ENCODE results near the gene SSTR4.

SSTR4 gene

GRCh38 chr20:23069108-23069507 is 34.0 kb downstream of the SSTR4 start:
- DNase-seq: no peak

GRCh38 chr20:23071398-23071797 is 36.3 kb downstream of the SSTR4 start:
- no peak for DNase-seq

GRCh38 chr20:23071996-23072395 is 36.9 kb downstream of the SSTR4 start:
- DNase-seq: no peak

- no peak for DNase-seq
These were observed 37.9 kb downstream of the SSTR4 start for GRCh38 chr20:23072892-23073586.

- DNase-seq: no peak
These were observed 38.9 kb downstream of the SSTR4 start for GRCh38 chr20:23074052-23074451.

- no peak for DNase-seq
These were observed 42.2 kb downstream of the SSTR4 start for GRCh38 chr20:23077277-23077676.

- no peak for DNase-seq
These were observed 43.4 kb downstream of the SSTR4 start for GRCh38 chr20:23078351-23079015.

GRCh38 chr20:23079016-23079351 is 43.9 kb downstream of the SSTR4 start:
- DNase-seq: no peak

GRCh38 chr20:23079926-23080325 is 44.8 kb downstream of the SSTR4 start:
- DNase-seq: no peak

GRCh38 chr20:23080521-23080920 is 45.4 kb downstream of the SSTR4 start:
- no peak for DNase-seq

- DNase-seq: no peak
These were observed 46.2 kb downstream of the SSTR4 start for GRCh38 chr20:23081263-23081819.

- no peak for DNase-seq
These were observed 47.9 kb downstream of the SSTR4 start for GRCh38 chr20:23082846-23083552.

- no peak for DNase-seq
These were observed 48.6 kb downstream of the SSTR4 start for GRCh38 chr20:23083553-23084220.

- no peak for DNase-seq
These were observed 49.3 kb downstream of the SSTR4 start for GRCh38 chr20:23084282-23084844.

GRCh38 chr20:23084845-23085365 is 49.8 kb downstream of the SSTR4 start:
- DNase-seq: no peak

- DNase-seq: no peak
These were observed 50.4 kb downstream of the SSTR4 start for GRCh38 chr20:23085436-23086055.

- DNase-seq: peak; percentile 15
These were observed 51.0 kb downstream of the SSTR4 start, which contains the start of gene CD93 for GRCh38 chr20:23086056-23086566. CD93 (minus strand) TSS chr20:23086324; CDS start chr20:23086192, 132 bp downstream.

GRCh38 chr20:23086931-23087411 is 51.9 kb downstream of the SSTR4 start:
- DNase-seq: no peak

- no peak for DNase-seq
These were observed 52.6 kb downstream of the SSTR4 start for GRCh38 chr20:23087587-23088251.

Measured in stimulated activated CD4-positive, alpha-beta T cell treated with anti-CD3 and anti-CD28 coated beads, Interleukin-15, amount 100 ng/mL, for 24 hours (primary cell).